PC-9 (cell line): Measurements from ENCODE around the gene FAM131A. TPM values are rescaled to one million over a fixed set of nuclear protein-coding genes. Genes with fewer than 3 reads are reported as not detected.

Source experiments
- BruUV-seq: library from RNA; stranded (reverse); fragments of 400-500 nt; replicated peaks from 2 replicates; lab custom pipeline; 2021; lab: Mats Ljungman, UMichigan
- CTCF ChIA-PET: fragments of 300-600 bp; sonication (Branson Sonifier 250); formaldehyde crosslinking; loops from one replicate; lab custom pipeline; 2022; ENCODE audit warnings: antibody characterized with exemption; lab: Charles Lee
- POLR2A ChIA-PET: fragments of 300-600 bp; sonication (Branson Sonifier 250); formaldehyde crosslinking; loops from one replicate; lab custom pipeline; 2022; ENCODE audit warnings: antibody characterized with exemption; ENCODE audit not compliant: unreplicated experiment; lab: Charles Lee
- DNase-seq, 2 experiments: peaks; one replicate each; pipeline versions ENCODE4 v3.0.0 to v3.0.0-alpha.2; 2015 to 2022; ENCODE audit warnings: mixed read lengths in 1 of 2
- H2AFZ ChIP-seq: fragments of 200-600 bp; sonication (generic); 2 replicates; pipeline ENCODE4 v1.8.1; 2017; ENCODE audit warnings: antibody characterized with exemption
- H3F3A ChIP-seq: fragments of 200-600 bp; sonication (generic); 2 replicates; pipeline ENCODE4 v1.8.1; 2017; ENCODE audit warnings: antibody characterized with exemption, mild to moderate bottlenecking, low read depth; ENCODE audit not compliant: insufficient read depth
- H3K27ac ChIP-seq: fragments of 200-600 bp; sonication (generic); 2 replicates; pipeline ENCODE4 v1.6.1; 2016; ENCODE audit warnings: mixed run types
- H3K27me3 ChIP-seq: fragments of 200-600 bp; sonication (generic); 2 replicates; pipeline ENCODE4 v1.6.1; 2016; ENCODE audit warnings: low read depth, mixed run types; ENCODE audit not compliant: insufficient read depth
- H3K36me3 ChIP-seq: fragments of 200-600 bp; sonication (generic); 2 replicates; pipeline ENCODE4 v1.6.1; 2016; ENCODE audit warnings: low read depth, mixed run types
- H3K4me1 ChIP-seq: fragments of 200-600 bp; sonication (generic); replicated peaks from 2 replicates; pipeline ENCODE4 v1.6.1; 2016; ENCODE audit warnings: mixed run types; ENCODE audit not compliant: insufficient read depth
- H3K4me2 ChIP-seq: fragments of 200-600 bp; sonication (generic); 2 replicates; pipeline ENCODE4 v1.6.1; 2017; ENCODE audit warnings: mixed run types
- H3K4me3 ChIP-seq: fragments of 200-600 bp; sonication (generic); 2 replicates; pipeline ENCODE4 v1.6.1; 2016; ENCODE audit warnings: mixed run types
- H3K79me2 ChIP-seq: fragments of 200-600 bp; sonication (generic); 2 replicates; pipeline ENCODE4 v1.6.1; 2017; ENCODE audit warnings: low read depth, mixed run types
- H3K9me2 ChIP-seq: fragments of 200-600 bp; sonication (generic); 2 replicates; pipeline ENCODE4 v1.8.1; 2017; ENCODE audit warnings: mild to moderate bottlenecking; ENCODE audit not compliant: insufficient read depth
- H3K9me3 ChIP-seq: fragments of 200-600 bp; sonication (generic); 2 replicates; pipeline ENCODE4 v1.8.1; 2016; ENCODE audit warnings: low read depth; ENCODE audit not compliant: insufficient read depth
- H4K20me1 ChIP-seq: fragments of 200-600 bp; sonication (generic); 2 replicates; pipeline ENCODE4 v1.8.1; 2017; ENCODE audit not compliant: insufficient read depth
- CTCF ChIP-seq: fragments of 200-600 bp; sonication (generic); conservative IDR thresholded peaks from 2 replicates; pipeline ENCODE4 v1.6.1; 2017; ENCODE audit warnings: mixed run types, antibody characterized with exemption, mild to moderate bottlenecking, moderate library complexity
- EZH2 ChIP-seq: fragments of 200-600 bp; sonication (generic); IDR thresholded peaks from 2 replicates; pipeline ENCODE4 v1.8.0; 2017; ENCODE audit warnings: antibody characterized with exemption, low read depth
- intact Hi-C: fragments of 100-400 bp; cut with micrococcal nuclease; formaldehyde crosslinking; loops from one replicate; pipeline ENCODE4 v1.10.0; 2022; ENCODE audit not compliant: unreplicated experiment
- total RNA-seq: library from RNA; stranded (reverse); gene quantifications from 2 replicates; pipeline ENCODE4 v1.2.3, GENCODE V29; 2021

Gene FAM131A
- total RNA-seq, 1 experiment from 2014 or later, result 25.5 TPM

DNA sequence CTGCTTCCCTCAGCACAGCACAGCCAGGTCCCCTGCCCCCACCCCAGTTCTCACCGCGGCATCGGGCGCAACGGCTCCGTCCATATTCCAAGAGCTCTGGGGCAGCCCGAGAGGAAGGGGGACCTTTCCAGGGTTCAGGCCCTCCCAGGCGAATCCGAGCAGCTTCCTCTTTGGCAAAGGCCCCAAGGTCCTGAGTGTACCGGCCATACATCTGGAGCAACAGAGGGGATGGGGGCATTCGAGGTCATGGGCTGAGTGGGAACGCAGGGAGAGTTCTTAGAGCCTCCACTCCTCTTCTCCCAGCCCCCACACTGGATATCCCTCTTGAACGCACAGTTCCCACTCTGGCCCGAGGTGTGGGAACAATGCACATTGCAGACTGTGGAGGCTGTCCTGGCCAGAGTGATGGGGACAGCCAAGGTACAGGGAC lies 21.5 kb downstream of the FAM131A start:
- Histone ChIP-seq H3K79me2 (peaks cover 19% of the 10 kb centered on the region), H4K20me1 (no peaks in the 10 kb centered on the region), H3K9me2 (no peaks in the 10 kb centered on the region), H3K36me3 (no peaks in the 10 kb centered on the region), H3K27ac (no peak overlapping the region), H3K4me1 (peaks cover 11% of the 10 kb centered on the region), H3K9me3 (no peaks in the 10 kb centered on the region), H3K4me2 (no peak overlapping the region), H3F3A (peaks cover 19% of the 10 kb centered on the region), H3K4me3 (no peak overlapping the region), H2AFZ (no peak overlapping the region), H3K27me3 (no peaks in the 10 kb centered on the region)
- BruUV-seq, result no TSS peak
- no peak for TF ChIP-seq CTCF
- no peak for TF ChIP-seq EZH2
- ChIA-PET POLR2A (no interaction called here), CTCF (no interaction called here)
- intact Hi-C loops, result no loop called here
- DNase-seq, result no peak

DNA sequence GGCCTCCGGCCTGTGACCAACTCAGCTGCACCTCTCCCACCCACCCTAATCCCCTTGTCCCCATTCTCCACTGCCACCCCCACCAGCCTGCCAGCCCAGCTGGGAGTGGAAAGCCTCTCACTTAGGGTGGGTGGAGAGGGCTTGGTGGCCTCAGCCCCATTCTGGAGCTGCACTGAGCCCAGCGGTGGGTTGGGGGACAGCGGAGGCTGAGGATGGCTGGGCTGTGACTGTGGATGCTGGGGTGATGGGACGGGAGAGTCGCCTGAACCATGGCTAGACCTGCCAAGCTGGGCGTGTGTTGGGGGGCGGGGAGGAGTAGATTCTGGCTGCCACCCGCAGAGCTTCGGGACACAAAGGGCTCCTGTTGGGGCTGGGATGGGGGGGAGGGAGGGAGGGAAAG lies 22.2 kb downstream of the FAM131A start:
- Histone ChIP-seq H3K4me2 (no peak overlapping the region), H3K9me2 (no peaks in the 10 kb centered on the region), H3F3A (peaks cover 20% of the 10 kb centered on the region), H3K27me3 (no peaks in the 10 kb centered on the region), H2AFZ (no peak overlapping the region), H3K36me3 (peaks cover 4% of the 10 kb centered on the region), H3K4me3 (no peak overlapping the region), H3K79me2 (peaks cover 26% of the 10 kb centered on the region), H4K20me1 (peaks cover 3% of the 10 kb centered on the region), H3K27ac (no peak overlapping the region), H3K4me1 (peaks cover 18% of the 10 kb centered on the region), H3K9me3 (no peaks in the 10 kb centered on the region)
- no peak for TF ChIP-seq CTCF
- no peak for TF ChIP-seq EZH2
- intact Hi-C loops, result loop anchor here (5.0 kb wide), 2 partner anchors 182 to 342 kb away; partner anchors contain the start of gene ABCC5
- no peak for DNase-seq
- BruUV-seq, result no TSS peak
- POLR2A ChIA-PET, result no interaction called here
- CTCF ChIA-PET, result no interaction called here

- CTCF ChIA-PET, result interaction anchor here (2.8 kb wide), 1 partner anchor 11 kb away, joined by 7 read pairs; no protein-coding TSS in a partner anchor
These were observed 22.9 kb downstream of the FAM131A start for GRCh38 chr3:184360070-184360928.

More at GRCh38 chr3:184360070-184360928, 22.9 kb downstream of the FAM131A start:
- BruUV-seq, result no TSS peak
- H3K4me3 ChIP-seq, result peak overlapping the region; percentile 85
- intact Hi-C loops, result loop anchor here (5.0 kb wide), 2 partner anchors 183 to 343 kb away; partner anchors contain the start of gene ABCC5
- peak overlapping the region; percentile 99 for H3K4me2 ChIP-seq
- H3K36me3 ChIP-seq, result peaks cover 11% of the 10 kb centered on the region
- no peak for TF ChIP-seq CTCF
- TF ChIP-seq EZH2, result no peak
- no peaks in the 10 kb centered on the region for H3K27me3 ChIP-seq
- H3K9me2 ChIP-seq, result no peaks in the 10 kb centered on the region
- no peak overlapping the region for H3K27ac ChIP-seq
- H3F3A ChIP-seq, result peaks cover 27% of the 10 kb centered on the region
- POLR2A ChIA-PET, result no interaction called here
- peaks cover 22% of the 10 kb centered on the region for H3K4me1 ChIP-seq
- peak overlapping the region; percentile 98 for H2AFZ ChIP-seq
- peaks cover 33% of the 10 kb centered on the region for H3K79me2 ChIP-seq
- no peaks in the 10 kb centered on the region for H3K9me3 ChIP-seq
- no peak for DNase-seq
- peaks cover 10% of the 10 kb centered on the region for H4K20me1 ChIP-seq
